ENCODE results near the gene FGD4. TPM values are rescaled to one million over a fixed set of nuclear protein-coding genes. Genes with fewer than 3 reads are reported as not detected.

FGD4 gene
- total RNA-seq, 1 experiment from 2014 or later: 39.7 TPM

DNA sequence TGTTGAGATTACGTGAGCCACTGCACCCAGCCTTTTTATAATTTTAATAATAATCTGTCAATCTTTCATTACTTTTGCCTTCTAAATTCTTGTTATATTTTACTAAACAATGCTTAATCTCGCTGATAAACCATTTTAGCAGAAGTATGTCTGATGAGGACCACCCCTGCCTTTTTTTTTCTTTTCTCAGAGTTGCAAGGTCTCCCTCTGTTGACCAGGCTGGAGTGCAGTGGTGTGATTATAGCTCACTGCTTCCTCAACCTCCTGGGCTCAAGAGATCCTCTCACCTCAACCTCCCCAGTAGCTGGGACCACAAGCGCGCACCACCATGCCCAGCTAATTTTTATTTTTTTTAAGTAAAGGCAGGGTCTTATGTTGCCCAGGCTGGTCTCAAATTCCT, 161.2 kb downstream of the FGD4 start:
- ChIA-PET CTCF (interaction anchor here (0.6 to 1.3 kb wide), 2 partner anchors 11 to 25 kb away, joined by 3 to 4 read pairs; no protein-coding TSS in a partner anchor), POLR2A (no interaction called here)
- Mint-ChIP-seq H3K27me3 (ENCODE audit: low read depth) (no peaks in the 10 kb centered on the region), H3K36me3 (peaks cover 28% of the 10 kb centered on the region), H3K4me3 (no peak overlapping the region), H3K4me1 (peaks cover 40% of the 10 kb centered on the region), H3K27ac (0 out of 2 replicates have a peak overlapping the region, but pooled peaks have one; percentile 32), H3K9me3 (peaks cover 6% of the 10 kb centered on the region)
- no peak for TF ChIP-seq TCF7 (CRISPR knock-in tag; IDR thresholded peaks at IDR 0.05; ENCODE audit: low read depth)
- TF ChIP-seq, protein P1, sequence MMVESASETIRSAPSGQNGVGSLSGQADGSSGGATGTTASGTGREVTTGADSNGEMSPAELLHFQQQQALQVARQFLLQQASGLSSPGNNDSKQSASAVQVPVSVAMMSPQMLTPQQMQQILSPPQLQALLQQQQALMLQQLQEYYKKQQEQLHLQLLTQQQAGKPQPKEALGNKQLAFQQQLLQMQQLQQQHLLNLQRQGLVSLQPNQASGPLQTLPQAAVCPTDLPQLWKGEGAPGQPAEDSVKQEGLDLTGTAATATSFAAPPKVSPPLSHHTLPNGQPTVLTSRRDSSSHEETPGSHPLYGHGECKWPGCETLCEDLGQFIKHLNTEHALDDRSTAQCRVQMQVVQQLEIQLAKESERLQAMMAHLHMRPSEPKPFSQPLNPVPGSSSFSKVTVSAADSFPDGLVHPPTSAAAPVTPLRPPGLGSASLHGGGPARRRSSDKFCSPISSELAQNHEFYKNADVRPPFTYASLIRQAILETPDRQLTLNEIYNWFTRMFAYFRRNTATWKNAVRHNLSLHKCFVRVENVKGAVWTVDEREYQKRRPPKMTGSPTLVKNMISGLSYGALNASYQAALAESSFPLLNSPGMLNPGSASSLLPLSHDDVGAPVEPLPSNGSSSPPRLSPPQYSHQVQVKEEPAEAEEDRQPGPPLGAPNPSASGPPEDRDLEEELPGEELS (CRISPR knock-in tag; IDR thresholded peaks at IDR 0.05): no peak
- TF ChIP-seq ZNF423 (CRISPR knock-in tag; IDR thresholded peaks at IDR 0.05): no peak
- no peak for TF ChIP-seq CDX4 (CRISPR knock-in tag; IDR thresholded peaks at IDR 0.05; ENCODE audit: borderline replicate concordance)
- no peak for TF ChIP-seq FOXJ3 (CRISPR knock-in tag; IDR thresholded peaks at IDR 0.05; ENCODE audit: borderline replicate concordance)
- no peak for TF ChIP-seq FOXK1 (CRISPR knock-in tag; IDR thresholded peaks at IDR 0.05)
- no peak for TF ChIP-seq SP1 (CRISPR knock-in tag; conservative IDR thresholded peaks at IDR 0.05)
- TF ChIP-seq E2F5 (CRISPR knock-in tag; IDR thresholded peaks at IDR 0.05): no peak
- TF ChIP-seq CREM (CRISPR knock-in tag; IDR thresholded peaks at IDR 0.05): no peak
- TF ChIP-seq HMGXB4 (CRISPR knock-in tag; IDR thresholded peaks at IDR 0.05): no peak
- no peak for TF ChIP-seq MYBL2 (CRISPR knock-in tag; IDR thresholded peaks at IDR 0.05)
- TF ChIP-seq RORB (CRISPR knock-in tag; IDR thresholded peaks at IDR 0.05): no peak
- TF ChIP-seq FOXP1 (CRISPR knock-in tag; IDR thresholded peaks at IDR 0.05; ENCODE audit: borderline replicate concordance): no peak
- TF ChIP-seq ZNF219 (CRISPR knock-in tag; IDR thresholded peaks at IDR 0.05; ENCODE audit: borderline replicate concordance): no peak
- TF ChIP-seq, protein P2, sequence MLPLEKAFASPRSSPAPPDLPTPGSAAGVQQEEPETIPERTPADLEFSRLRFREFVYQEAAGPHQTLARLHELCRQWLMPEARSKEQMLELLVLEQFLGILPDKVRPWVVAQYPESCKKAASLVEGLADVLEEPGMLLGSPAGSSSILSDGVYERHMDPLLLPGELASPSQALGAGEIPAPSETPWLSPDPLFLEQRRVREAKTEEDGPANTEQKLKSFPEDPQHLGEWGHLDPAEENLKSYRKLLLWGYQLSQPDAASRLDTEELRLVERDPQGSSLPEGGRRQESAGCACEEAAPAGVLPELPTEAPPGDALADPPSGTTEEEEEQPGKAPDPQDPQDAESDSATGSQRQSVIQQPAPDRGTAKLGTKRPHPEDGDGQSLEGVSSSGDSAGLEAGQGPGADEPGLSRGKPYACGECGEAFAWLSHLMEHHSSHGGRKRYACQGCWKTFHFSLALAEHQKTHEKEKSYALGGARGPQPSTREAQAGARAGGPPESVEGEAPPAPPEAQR (CRISPR knock-in tag; IDR thresholded peaks at IDR 0.05): no peak
- no peak for TF ChIP-seq NR1H2 (CRISPR knock-in tag; IDR thresholded peaks at IDR 0.05)
- DNase-seq (ENCODE audit: low spot score) (no peak), ATAC-seq (peak; percentile 56)

DNA sequence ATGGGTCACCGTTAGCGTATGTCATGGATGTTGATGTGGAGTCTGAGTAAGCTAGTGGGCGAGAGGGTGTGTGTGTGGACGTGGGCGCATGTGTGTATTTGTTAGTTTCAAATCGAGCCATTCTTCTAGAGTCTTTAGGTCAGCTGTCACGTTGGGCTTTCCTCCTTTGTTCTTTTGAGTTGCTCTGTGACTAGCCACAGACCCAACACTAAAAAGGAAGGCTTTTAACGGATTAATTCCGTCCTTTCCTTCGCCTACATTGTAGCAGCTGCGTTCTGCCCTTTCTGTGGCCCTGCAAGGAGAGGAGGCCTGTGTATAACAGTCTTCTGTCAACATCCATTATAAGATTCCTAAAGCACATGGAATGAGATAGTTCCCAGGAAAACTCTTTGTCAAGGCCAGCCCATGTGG, 162.6 kb downstream of the FGD4 start:
- H3K27ac Mint-ChIP-seq: peak overlapping the region; percentile 83
- H3K4me3 Mint-ChIP-seq: no peak overlapping the region
- H3K9me3 Mint-ChIP-seq: peaks cover 6% of the 10 kb centered on the region
- H3K4me1 Mint-ChIP-seq: peaks cover 53% of the 10 kb centered on the region
- no peak for ATAC-seq
- peaks cover 28% of the 10 kb centered on the region for H3K36me3 Mint-ChIP-seq
- POLR2A ChIA-PET: no interaction called here
- CTCF ChIA-PET: no interaction called here
- no peak for DNase-seq (ENCODE audit: low spot score)
- no peaks in the 10 kb centered on the region for H3K27me3 Mint-ChIP-seq (ENCODE audit: low read depth)
- TF ChIP-seq MYBL2 (CRISPR knock-in tag; IDR thresholded peaks at IDR 0.05) (no peak), ZNF219 (CRISPR knock-in tag; IDR thresholded peaks at IDR 0.05; ENCODE audit: borderline replicate concordance) (no peak), ARID4B (CRISPR knock-in tag; IDR thresholded peaks at IDR 0.05; ENCODE audit: borderline replicate concordance) (no peak), FOXJ3 (CRISPR knock-in tag; IDR thresholded peaks at IDR 0.05; ENCODE audit: borderline replicate concordance) (no peak)
- TF ChIP-seq, protein P3, sequence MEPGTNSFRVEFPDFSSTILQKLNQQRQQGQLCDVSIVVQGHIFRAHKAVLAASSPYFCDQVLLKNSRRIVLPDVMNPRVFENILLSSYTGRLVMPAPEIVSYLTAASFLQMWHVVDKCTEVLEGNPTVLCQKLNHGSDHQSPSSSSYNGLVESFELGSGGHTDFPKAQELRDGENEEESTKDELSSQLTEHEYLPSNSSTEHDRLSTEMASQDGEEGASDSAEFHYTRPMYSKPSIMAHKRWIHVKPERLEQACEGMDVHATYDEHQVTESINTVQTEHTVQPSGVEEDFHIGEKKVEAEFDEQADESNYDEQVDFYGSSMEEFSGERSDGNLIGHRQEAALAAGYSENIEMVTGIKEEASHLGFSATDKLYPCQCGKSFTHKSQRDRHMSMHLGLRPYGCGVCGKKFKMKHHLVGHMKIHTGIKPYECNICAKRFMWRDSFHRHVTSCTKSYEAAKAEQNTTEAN (CRISPR knock-in tag; IDR thresholded peaks at IDR 0.05): no peak
- TF ChIP-seq, protein P4, sequence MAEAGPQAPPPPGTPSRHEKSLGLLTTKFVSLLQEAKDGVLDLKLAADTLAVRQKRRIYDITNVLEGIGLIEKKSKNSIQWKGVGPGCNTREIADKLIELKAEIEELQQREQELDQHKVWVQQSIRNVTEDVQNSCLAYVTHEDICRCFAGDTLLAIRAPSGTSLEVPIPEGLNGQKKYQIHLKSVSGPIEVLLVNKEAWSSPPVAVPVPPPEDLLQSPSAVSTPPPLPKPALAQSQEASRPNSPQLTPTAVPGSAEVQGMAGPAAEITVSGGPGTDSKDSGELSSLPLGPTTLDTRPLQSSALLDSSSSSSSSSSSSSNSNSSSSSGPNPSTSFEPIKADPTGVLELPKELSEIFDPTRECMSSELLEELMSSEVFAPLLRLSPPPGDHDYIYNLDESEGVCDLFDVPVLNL (CRISPR knock-in tag; IDR thresholded peaks at IDR 0.05; ENCODE audit: borderline replicate concordance, low read depth): no peak

All from WTC11 (cell line).